ENCODE measurements around the gene HSF2BP.

HSF2BP gene

DNA sequence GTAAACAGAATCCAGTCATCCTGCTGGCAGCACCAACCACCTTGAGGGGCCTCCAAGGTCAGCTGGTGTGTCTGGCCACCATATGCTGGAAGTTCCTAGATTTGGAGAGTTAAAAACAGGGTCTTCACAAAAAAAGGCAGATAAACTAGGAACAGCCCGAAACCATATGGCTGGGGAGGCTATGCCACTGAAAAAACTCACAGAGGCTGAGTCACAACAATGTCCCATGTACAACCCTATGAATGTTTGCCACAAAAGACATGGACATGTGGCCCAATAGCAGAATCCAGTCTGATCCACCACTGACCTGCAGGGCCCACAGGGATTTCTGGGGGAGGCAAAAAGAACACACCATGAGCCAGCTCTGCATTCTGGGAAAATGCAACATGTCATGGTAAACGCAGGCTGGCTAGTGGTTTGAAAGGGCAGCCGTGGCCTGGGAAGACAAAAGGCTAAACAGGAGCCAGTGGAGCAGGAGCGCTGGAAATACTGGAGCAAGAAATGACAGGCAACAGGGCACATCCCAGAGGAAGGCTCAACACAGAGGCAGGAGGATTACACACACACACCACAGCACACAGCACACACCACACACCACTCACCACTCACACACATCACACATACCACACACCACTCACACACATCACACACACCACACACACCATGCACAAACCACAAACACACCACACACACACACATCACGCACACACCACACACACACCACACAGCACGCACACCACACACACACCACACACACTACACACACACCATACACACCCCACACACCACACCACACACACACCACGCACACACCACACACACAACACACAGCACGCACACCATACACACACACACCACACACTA lies 55.4 kb downstream of the HSF2BP start:
- Mint-ChIP-seq H3K9me3 (peaks cover 5% of the 10 kb centered on the region), H3K36me3 (ENCODE audit: low read depth) (peaks cover 12% of the 10 kb centered on the region), H3K27me3 (ENCODE audit: low read depth, poor library complexity) (peaks cover 3% of the 10 kb centered on the region), H3K4me3 (no peak overlapping the region), H3K4me1 (no peaks in the 10 kb centered on the region), H3K27ac (no peak overlapping the region)
- TF ChIP-seq, protein P1, sequence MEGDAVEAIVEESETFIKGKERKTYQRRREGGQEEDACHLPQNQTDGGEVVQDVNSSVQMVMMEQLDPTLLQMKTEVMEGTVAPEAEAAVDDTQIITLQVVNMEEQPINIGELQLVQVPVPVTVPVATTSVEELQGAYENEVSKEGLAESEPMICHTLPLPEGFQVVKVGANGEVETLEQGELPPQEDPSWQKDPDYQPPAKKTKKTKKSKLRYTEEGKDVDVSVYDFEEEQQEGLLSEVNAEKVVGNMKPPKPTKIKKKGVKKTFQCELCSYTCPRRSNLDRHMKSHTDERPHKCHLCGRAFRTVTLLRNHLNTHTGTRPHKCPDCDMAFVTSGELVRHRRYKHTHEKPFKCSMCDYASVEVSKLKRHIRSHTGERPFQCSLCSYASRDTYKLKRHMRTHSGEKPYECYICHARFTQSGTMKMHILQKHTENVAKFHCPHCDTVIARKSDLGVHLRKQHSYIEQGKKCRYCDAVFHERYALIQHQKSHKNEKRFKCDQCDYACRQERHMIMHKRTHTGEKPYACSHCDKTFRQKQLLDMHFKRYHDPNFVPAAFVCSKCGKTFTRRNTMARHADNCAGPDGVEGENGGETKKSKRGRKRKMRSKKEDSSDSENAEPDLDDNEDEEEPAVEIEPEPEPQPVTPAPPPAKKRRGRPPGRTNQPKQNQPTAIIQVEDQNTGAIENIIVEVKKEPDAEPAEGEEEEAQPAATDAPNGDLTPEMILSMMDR (IDR thresholded peaks at IDR 0.05) = no peak
- DNase-seq = no peak

DNA sequence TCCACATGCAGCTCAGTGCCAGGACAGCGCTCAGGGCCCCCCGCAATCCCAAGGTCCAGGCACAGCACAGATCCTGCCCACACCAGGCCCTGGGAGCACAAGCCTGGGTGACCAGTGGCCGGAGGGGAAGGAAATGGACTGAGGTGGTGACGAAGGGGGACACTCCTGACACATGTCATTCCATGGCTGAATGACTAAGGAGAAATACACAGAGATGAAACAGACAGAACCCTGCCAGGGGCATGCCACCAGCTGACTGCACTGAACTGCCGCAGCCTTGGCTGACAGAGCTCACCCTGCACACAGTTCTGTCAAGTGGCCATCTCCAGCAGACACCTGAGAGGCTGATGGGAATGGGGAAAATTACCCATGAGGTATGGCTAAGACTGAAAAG lies 56.1 kb downstream of the HSF2BP start:
- Mint-ChIP-seq H3K9me3 (peaks cover 5% of the 10 kb centered on the region), H3K4me3 (no peak overlapping the region), H3K4me1 (no peaks in the 10 kb centered on the region), H3K27me3 (ENCODE audit: low read depth, poor library complexity) (peaks cover 3% of the 10 kb centered on the region), H3K36me3 (ENCODE audit: low read depth) (peaks cover 11% of the 10 kb centered on the region), H3K27ac (no peak overlapping the region)
- no peak for DNase-seq
- TF ChIP-seq, protein P1 (IDR thresholded peaks at IDR 0.05) = no peak

DNA sequence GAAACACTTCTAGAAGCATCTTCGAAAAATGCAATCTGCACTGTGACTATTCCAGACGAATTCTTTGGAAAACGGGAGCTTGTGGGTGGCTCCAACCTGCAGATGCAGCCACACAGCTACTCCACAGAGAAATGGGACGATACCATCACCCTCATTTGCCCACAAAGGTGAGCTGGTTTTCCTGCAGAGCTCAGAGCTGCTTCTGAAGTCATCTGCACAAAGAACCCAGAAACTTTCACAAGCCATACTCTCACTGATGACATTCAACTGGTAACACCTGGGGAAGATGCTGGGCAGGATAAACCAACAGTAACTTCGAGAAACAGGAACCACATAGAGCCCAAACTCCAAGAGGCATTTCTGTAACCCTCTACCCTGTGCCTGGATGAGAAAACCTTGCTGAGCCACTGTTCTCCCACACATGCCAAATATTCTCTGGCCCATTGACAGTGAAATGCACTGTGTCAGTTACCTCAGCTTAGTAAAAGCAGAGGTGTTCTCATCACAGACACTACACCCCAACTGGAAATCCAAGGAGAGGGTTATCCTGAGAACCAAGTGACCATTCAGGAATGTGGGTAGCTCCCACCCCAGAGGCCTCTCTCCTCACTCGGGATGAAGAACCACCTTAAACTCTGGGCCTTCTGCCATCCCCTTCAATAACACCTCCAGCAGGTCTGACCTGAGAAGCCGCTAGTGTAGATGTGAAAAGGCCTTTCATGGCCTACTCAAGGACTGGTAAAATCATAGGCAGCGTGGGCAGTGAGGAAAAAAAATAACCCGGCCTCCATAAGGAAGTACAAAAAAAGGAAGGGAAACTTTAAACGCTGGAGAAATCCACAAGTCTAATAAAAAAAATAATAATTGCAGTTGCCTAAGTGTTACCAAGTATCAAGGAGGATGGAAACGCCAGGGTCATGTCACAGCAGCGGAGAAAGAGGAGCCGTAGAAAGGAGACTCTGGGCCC lies 56.7 kb downstream of the HSF2BP start:
- Mint-ChIP-seq H3K4me1 (no peaks in the 10 kb centered on the region), H3K27me3 (ENCODE audit: low read depth, poor library complexity) (peaks cover 3% of the 10 kb centered on the region), H3K4me3 (no peak overlapping the region), H3K27ac (no peak overlapping the region), H3K36me3 (ENCODE audit: low read depth) (peaks cover 4% of the 10 kb centered on the region), H3K9me3 (no peaks in the 10 kb centered on the region)
- no peak for DNase-seq
- TF ChIP-seq, protein P1 (IDR thresholded peaks at IDR 0.05) = no peak

DNA sequence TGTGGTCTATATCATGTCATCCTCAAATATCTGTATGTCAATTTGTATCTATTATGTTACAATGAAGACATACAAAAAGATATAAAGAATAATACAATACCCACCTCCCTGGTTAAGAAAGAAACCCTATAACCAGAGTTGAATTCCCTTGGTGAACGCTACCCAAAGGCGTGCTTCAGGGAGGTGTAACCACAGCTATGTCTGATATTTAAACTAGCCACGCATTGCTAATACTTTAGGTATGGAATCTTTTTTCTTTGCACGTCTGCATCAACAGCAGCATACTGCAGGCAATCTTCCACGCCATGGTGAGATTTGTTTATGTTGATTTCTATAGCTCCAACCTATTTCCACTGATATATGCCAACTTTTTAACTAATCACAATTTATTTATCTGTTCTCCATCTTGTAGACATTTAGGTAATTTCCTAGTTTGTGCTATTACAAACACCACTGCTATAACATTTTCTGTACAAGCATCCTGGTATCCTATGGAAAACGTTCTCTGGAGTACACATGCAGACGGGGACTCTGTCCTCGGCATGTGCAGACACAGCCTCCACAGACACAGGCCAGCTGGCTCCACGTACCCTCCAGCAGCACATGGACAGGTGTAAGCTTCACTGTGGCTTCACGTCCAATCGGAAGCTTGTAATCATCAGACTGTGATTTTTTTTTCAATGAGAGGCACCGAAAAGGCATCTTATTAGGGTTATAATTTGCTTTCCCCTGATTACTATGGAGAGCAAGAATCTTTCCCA lies 58.5 kb downstream of the HSF2BP start:
- Mint-ChIP-seq H3K36me3 (ENCODE audit: low read depth) (no peaks in the 10 kb centered on the region), H3K27me3 (ENCODE audit: low read depth, poor library complexity) (peaks cover 3% of the 10 kb centered on the region), H3K4me3 (no peak overlapping the region), H3K4me1 (peaks cover 10% of the 10 kb centered on the region), H3K9me3 (no peaks in the 10 kb centered on the region), H3K27ac (no peak overlapping the region)
- DNase-seq = no peak
- TF ChIP-seq, protein P1 (IDR thresholded peaks at IDR 0.05) = no peak

DNA sequence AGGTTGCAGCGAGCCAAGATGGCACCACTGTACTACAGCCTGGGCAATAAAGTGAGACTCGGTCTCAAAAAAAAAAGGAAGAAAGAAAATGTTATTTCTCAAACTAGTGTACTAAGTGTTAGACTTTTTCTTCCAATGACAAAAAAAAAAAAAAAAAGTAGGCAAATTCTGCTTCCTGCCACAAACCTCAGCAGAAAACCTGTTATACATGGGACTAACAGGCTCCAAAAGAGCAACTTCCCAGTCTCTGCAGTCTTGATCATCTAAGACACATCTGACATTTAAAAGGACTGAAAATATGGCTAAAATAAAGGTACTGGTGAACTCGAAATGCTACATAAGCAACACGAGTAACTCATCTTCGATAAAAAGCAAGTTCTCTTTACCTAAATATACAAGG lies 59.6 kb downstream of the HSF2BP start:
- Mint-ChIP-seq H3K4me3 (no peak overlapping the region), H3K27ac (no peak overlapping the region), H3K9me3 (peaks cover 5% of the 10 kb centered on the region), H3K27me3 (ENCODE audit: low read depth, poor library complexity) (peaks cover 3% of the 10 kb centered on the region), H3K4me1 (peaks cover 10% of the 10 kb centered on the region), H3K36me3 (ENCODE audit: low read depth) (peaks cover 5% of the 10 kb centered on the region)
- TF ChIP-seq, protein P1 (IDR thresholded peaks at IDR 0.05) = no peak
- DNase-seq = no peak
